Mucosa of stomach (tissue), 1 donor: ENCODE measurements around the gene PYDC2.

ENCODE experiments used
- H3K27me3 ChIP-seq: one replicate; pipeline ENCODE4 v1.7.0; 2013; ENCODE audit warnings: mild to moderate bottlenecking, low read length; ENCODE audit not compliant: control insufficient read depth, insufficient read depth
- H3K36me3 ChIP-seq: one replicate; pipeline ENCODE4 v1.7.0; 2013; ENCODE audit warnings: low read length; ENCODE audit not compliant: control insufficient read depth, insufficient read depth
- H3K4me1 ChIP-seq: one replicate; pipeline ENCODE4 v1.7.0; 2013; ENCODE audit warnings: mild to moderate bottlenecking, low read length; ENCODE audit not compliant: control insufficient read depth, insufficient read depth
- H3K4me3 ChIP-seq: one replicate; pipeline ENCODE4 v1.7.0; 2013; ENCODE audit warnings: low read length
- H3K9ac ChIP-seq: one replicate; pipeline ENCODE4 v1.7.0; 2013; ENCODE audit warnings: mild to moderate bottlenecking, low read length, moderate library complexity
- H3K9me3 ChIP-seq: one replicate; pipeline ENCODE4 v1.7.0; 2013; ENCODE audit warnings: mild to moderate bottlenecking, low read length, moderate library complexity; ENCODE audit not compliant: control insufficient read depth
- donor health status: Pancreatic carcinoma.

Gene PYDC2

DNA sequence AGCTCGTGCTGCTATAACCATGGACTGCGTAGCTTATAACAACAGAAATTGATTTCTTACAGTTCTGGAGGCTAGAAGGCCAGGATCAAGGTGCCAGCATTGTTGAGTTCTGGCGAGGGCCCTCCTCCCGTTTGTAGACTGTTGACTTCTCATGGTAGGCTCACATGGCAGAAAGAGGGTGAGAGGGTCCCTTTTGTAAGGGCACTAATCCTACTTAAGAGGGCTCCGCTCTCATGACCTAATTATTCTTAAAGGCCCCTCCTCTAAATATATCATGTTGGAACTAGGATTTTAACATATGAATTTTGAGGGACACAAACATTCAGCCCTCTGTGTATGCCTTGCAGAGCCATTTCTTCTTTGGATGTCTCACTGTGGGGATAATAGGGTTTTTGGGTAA, 28.8 kb upstream of the PYDC2 start:
- Histone ChIP-seq H3K4me3 (no peak overlapping the region), H3K36me3 (no peaks in the 10 kb centered on the region), H3K27me3 (no peaks in the 10 kb centered on the region), H3K4me1 (peaks cover 9% of the 10 kb centered on the region), H3K9me3 (no peaks in the 10 kb centered on the region), H3K9ac (no peak overlapping the region)

DNA sequence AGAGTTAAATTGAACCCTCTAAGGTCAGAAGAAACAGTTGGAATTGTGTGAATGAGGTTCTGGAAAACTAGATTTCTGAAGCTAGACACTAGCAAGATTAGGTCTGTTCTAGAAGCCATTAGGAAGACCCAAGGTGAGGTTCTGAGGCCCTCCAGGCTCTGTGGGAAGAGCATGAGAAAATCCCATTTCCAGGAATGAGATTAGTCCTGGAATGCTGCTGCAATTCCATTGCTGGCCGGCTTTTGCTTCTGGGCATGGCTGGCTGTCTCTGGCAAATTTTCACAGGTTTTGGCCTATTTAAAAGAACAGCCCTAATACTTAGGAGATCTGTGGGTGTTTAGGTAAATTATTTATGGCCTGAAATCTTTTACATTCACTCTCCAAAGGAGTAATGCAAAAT, 26.9 kb upstream of the PYDC2 start:
- no peaks in the 10 kb centered on the region for H3K9me3 ChIP-seq
- H3K36me3 ChIP-seq: no peaks in the 10 kb centered on the region
- no peak overlapping the region for H3K4me3 ChIP-seq
- H3K9ac ChIP-seq: no peak overlapping the region
- peaks cover 9% of the 10 kb centered on the region for H3K4me1 ChIP-seq
- no peaks in the 10 kb centered on the region for H3K27me3 ChIP-seq

DNA sequence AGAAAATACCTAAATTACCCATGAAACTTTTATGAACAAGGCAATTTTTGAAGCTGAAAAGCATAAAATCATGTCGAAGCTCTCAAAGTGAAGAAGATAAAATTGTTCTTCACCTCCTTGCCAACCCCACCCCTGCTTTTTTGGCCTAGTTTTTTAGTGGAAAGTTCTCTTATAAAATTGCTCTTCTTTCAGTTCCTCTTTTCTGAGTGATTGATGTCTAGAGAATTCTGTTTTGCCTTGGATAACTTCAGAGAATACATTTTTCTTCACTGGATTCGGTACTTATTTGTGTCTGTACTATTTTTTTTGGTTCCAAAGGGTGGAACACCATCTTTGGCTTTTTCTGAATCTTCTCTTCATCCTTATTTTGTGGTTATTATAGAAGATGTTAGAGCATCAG, 25.0 kb upstream of the PYDC2 start:
- Histone ChIP-seq H3K9ac (no peak overlapping the region), H3K4me3 (no peak overlapping the region), H3K27me3 (no peaks in the 10 kb centered on the region), H3K4me1 (no peaks in the 10 kb centered on the region), H3K36me3 (no peaks in the 10 kb centered on the region), H3K9me3 (no peaks in the 10 kb centered on the region)

DNA sequence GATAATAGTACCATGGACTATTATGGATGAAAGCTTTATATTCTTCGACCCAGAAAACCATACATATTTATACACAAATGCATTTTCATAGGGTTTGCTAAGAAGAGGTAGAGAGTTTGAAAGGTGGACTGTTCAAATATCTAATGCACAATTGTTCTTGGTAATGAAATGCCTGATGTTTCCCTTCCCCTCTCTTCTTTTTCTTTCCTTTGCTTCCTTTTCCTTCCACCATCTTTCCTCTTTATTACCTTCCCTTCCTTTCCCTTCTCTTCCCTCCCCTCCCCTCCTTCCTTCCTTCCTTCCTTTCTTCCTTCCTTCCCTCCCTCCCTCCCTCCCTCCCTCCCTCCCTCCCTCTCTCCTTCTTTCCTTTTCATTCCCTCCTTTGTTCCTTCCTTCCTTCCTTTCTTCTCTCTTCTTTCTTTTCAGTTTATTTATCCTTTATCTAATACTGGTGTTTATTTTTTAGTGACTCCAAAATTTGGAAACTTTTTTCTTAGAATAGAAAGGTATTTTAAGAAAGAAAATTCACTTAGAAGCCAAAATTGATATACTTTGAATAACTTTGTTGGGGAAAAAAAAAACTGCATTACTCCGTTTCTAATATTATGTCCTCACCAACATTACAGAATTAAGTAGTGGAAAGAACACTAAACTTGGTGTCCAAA, 22.7 kb upstream of the PYDC2 start:
- Histone ChIP-seq H3K4me3 (no peak overlapping the region), H3K36me3 (no peaks in the 10 kb centered on the region), H3K4me1 (no peaks in the 10 kb centered on the region), H3K9ac (no peak overlapping the region), H3K9me3 (no peaks in the 10 kb centered on the region), H3K27me3 (no peaks in the 10 kb centered on the region)

DNA sequence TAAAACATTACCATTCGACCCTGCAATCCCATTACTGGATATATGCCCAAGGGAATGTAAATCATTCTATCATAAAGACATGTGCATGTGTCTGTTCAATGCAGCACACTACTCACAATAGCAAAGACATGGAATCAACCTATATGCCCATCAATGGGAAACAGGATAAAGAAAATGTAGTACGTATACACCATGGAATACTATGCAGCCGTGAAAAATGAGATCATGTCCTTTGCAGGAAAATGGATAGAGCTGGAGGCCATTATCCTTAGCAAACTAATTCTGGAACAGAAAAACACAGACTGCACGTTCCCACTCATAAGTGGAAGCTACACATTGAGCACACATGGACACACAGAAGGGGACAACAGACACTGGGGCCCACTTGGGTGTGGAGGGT, 20.4 kb upstream of the PYDC2 start:
- Histone ChIP-seq H3K36me3 (no peaks in the 10 kb centered on the region), H3K9ac (no peak overlapping the region), H3K27me3 (no peaks in the 10 kb centered on the region), H3K4me3 (no peak overlapping the region), H3K9me3 (no peaks in the 10 kb centered on the region), H3K4me1 (no peaks in the 10 kb centered on the region)

DNA sequence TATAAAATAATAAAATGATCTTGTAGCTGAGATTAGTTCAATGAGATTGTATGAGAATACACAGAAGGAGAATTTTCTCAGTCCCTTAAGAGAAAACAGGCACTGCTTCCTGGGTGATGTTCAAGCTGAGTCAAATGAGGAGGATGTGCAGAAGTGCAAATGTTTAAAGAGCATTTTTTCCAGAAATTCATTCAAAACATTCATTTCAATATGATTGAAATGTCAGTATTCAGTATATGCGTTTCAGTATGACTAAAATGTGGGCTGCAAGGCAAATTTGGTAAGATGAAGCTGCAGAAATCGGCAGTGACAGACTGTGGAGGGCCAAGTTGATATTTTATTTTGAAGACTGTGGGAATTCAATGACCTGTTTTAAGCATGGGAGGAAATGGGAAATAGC, 19.3 kb upstream of the PYDC2 start:
- Histone ChIP-seq H3K9ac (no peak overlapping the region), H3K4me3 (no peak overlapping the region), H3K27me3 (no peaks in the 10 kb centered on the region), H3K9me3 (no peaks in the 10 kb centered on the region), H3K4me1 (no peaks in the 10 kb centered on the region), H3K36me3 (no peaks in the 10 kb centered on the region)

DNA sequence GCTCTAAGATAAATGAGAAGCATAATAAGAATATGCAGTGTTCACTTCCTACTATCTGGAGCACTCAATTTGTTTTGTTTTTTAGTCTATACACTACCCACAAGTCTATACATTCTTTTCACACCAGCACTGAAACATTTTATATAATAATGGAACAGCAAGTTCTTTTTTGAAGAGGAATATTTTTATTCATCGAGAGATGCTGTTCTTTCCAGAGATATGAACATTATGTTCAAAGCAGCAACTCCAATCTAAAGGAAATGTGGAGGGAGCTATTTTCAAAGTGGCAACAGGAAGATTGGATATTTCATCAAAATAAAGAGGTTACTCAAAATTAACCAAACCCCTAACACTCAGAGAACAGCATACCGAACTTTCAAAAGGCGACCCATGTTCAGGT, 16.4 kb upstream of the PYDC2 start:
- Histone ChIP-seq H3K4me1 (no peaks in the 10 kb centered on the region), H3K36me3 (no peaks in the 10 kb centered on the region), H3K4me3 (no peak overlapping the region), H3K9ac (no peak overlapping the region), H3K27me3 (no peaks in the 10 kb centered on the region), H3K9me3 (no peaks in the 10 kb centered on the region)

DNA sequence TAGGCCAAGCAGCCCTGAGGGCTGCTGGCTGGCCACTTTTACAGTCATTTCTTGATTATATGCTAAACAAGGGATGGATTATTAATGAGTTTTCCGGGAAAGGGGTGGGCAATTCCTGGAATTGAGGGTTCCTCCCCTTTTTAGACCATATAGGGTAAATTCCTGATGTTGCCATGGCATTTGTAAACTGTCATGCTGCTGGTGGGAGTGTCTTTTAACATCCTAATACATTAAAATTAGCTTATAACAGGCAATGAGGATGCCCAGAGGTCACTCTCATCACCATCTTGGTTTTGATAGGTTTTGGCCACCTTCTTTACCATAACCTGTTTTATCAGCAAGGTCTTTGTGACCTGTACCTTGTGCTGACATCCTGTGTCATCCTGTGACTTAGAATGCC, 11.7 kb upstream of the PYDC2 start:
- H3K4me1 ChIP-seq: no peaks in the 10 kb centered on the region
- H3K27me3 ChIP-seq: no peaks in the 10 kb centered on the region
- H3K9me3 ChIP-seq: no peaks in the 10 kb centered on the region
- no peak overlapping the region for H3K4me3 ChIP-seq
- no peak overlapping the region for H3K9ac ChIP-seq
- no peaks in the 10 kb centered on the region for H3K36me3 ChIP-seq

DNA sequence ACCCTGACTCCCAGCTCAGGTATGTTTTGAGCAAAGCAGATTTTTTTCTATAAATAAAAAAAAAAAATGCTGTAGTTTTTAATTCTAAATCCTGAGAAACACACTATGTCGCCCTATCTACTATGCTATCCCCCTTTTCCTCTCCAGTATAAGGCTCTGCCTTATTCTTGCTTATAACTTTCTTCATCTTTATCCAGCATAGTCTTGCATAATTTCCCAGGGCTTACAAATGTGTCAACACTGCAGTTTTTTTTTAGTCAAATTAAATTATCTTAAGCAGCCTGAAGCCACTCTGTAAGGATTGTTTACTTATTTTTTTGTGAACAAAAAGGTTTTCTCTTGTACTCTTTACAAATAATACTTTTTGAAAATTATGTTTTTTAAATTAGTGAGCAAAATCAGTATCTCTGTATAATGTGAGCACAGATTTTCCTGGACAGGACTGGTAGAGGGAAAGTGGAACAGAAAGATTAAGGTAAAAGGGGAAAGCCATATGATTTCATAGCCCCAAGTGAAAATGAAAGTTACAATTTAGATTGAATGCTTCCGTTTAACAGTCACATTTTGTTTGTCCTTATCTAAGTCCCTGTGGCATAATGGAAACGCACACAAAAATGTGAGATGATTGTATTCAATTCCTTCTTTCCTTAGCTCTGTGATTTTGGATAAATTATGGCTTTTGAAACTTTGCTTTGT, 5.6 kb upstream of the PYDC2 start:
- no peak overlapping the region for H3K9ac ChIP-seq
- no peaks in the 10 kb centered on the region for H3K27me3 ChIP-seq
- H3K36me3 ChIP-seq: no peaks in the 10 kb centered on the region
- H3K4me1 ChIP-seq: peaks cover 5% of the 10 kb centered on the region
- H3K4me3 ChIP-seq: no peak overlapping the region
- H3K9me3 ChIP-seq: no peaks in the 10 kb centered on the region

DNA sequence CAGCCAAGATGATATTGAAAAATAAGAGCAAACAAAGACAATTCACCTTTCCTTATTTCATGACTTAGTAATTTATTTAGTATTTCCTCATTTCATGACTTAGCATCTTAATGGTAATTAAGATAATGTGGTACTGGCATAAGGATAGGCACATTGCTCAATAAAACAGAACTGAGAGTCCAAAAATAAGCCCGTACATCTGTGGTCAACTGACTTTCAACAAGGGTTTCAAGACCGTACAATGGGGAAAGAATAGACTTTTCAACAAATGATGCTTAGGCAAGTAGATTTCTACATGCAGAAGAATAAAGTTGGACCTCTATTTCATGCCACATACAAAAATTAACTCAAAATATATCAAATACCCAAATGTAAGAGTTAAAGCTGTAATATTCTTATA, 603 bp upstream of the PYDC2 start:
- H3K9ac ChIP-seq: no peak overlapping the region
- H3K4me1 ChIP-seq: peaks cover 5% of the 10 kb centered on the region
- no peaks in the 10 kb centered on the region for H3K9me3 ChIP-seq
- H3K36me3 ChIP-seq: no peaks in the 10 kb centered on the region
- no peaks in the 10 kb centered on the region for H3K27me3 ChIP-seq
- no peak overlapping the region for H3K4me3 ChIP-seq

DNA sequence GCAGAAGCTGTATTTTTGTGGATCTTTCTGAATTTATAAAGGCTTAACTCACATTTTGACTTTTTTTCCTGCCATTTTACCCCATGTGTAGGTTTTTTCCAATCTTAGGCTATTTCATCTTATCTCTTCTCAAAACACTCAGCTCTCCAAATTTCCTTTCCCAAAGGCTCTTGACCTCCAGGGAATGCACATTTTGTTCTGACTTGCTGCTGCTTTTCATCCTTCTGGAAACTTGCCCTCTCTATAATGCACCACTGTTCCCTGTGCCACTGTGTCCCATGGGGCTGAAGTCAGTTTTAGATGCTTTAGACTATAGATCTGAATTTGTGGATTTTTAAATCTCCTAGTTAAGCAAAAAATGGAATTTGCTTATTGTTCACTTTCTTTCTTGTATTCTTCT, 9.1 kb downstream of the PYDC2 start:
- Histone ChIP-seq H3K4me1 (no peaks in the 10 kb centered on the region), H3K27me3 (no peaks in the 10 kb centered on the region), H3K9me3 (no peaks in the 10 kb centered on the region), H3K4me3 (no peak overlapping the region), H3K9ac (no peak overlapping the region), H3K36me3 (no peaks in the 10 kb centered on the region)

DNA sequence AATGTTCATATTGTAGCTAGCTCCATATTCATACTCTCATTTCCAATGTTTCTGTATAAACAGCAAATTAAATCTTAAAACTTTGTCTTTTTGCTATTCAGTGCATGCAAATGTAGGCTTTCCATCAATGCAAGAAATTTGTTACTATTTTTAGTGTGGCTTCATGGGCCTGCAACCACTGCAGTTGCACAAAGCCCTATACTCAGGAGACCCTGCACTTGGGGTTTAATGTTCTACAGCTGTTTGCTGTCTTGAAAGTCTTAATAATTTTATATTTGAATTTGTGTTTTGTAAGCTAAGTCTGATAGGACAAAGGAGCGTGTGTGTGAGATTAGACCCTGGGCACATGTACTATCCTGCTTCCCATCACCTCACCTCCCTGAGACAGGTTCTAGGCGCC, 9.6 kb downstream of the PYDC2 start:
- H3K4me1 ChIP-seq: no peaks in the 10 kb centered on the region
- H3K27me3 ChIP-seq: no peaks in the 10 kb centered on the region
- no peaks in the 10 kb centered on the region for H3K9me3 ChIP-seq
- no peak overlapping the region for H3K9ac ChIP-seq
- H3K4me3 ChIP-seq: no peak overlapping the region
- no peaks in the 10 kb centered on the region for H3K36me3 ChIP-seq
